Measurements from ENCODE around the gene GNB5.
A peak's percentile ranks its signal among the peaks of the same experiment; 100 is the strongest.
"Not testable (repeated sequence)": the region's sequence is repeated elsewhere in the genome, so short reads cannot be mapped to it uniquely, and the experiment has no call there.

The GNB5 gene

DNA sequence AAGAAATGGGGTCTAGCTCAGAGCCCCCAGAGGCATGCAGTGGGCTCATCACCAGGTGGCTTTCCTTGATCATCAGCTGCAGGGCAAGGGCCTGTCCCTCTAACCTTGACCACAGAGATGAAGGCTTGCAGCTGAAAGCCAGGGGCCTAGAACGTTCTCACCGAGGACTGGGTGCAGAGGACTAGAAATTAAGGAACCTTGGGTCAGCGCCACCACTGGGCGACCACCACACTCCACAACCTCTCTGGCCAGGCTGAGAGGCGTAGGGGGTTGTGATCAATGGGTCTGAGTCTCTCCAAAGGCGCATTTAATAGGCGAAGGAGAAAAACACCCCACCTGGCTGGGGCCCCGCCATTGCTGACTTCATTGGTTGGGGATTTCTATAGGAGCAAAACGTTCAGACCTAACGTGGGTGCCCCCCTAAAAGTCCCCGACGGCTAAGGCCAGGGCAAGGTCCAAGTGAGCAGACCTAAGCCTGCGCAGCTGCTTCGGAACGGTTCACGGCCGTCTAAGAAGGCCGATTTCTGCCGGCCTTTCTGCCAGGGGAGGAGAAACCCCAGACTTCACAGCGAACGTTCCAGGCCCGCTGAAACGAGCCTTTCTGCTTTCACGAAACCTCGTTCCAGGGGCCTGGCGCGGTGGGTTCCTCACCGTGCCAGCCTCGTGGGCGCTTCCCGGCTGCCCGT, 79.5 kb downstream of the GNB5 start:
- no peak for DNase-seq

DNA sequence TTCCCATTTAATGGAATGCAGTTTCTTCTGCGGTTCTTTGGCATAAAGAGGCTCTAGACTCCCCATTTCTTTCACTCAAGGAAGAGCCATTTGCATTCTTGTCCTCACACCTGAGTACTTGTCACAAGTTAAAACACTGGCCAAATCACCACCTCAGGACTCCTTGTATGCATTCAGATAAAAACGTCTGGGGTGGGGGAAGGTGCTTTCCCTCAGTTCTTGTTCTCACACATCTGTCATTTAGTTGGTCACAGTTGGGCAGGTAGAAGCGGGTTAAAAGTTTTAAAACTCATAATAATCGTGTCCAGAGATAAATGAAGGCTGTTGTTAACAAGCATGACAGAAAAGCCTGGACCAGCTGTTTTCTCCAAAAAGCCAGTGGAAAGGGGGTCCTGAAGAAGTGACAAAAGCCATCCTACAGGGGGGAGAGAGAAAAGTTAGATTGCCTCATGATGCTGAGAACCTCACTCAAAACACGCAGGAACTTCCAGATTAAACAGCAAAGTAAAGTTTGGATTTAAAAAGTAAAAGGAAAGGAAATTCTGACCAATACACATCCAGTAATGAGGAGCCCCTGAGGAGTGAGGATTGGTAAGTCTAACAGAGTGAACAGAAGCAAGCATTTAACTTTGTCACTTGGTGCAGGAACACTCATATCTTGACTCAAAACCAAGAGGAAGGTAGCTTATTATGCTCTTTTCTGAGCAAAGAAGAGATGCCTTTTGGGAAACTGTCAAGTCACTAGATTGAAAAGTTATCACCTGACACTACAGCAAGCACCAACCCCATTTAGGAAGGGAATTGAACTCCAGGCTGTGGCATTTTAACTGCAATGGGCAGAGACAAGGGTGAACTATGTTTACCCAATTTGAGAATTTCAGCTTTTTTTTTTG, 81.4 kb downstream of the GNB5 start:
- DNase-seq = no peak

DNA sequence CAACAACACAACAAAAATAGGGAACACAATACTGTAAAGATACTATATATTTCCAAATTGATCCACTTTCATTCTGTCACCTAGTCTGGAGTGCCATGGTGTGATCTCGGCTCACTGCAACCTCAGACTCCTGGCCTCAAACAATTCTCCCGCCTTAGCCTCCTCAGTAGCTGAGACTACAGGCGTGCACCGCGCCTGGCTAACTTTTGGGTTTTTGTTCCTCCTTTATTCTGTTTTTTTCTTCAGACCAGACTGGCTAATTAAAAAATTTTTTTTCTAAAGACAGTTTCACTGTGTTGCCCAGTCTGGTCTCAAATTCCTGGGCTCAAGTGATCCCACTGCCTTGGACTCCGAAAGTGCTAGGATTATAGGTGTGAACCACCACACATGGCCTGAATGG, 84.0 kb downstream of the GNB5 start:
- no peak for DNase-seq

DNA sequence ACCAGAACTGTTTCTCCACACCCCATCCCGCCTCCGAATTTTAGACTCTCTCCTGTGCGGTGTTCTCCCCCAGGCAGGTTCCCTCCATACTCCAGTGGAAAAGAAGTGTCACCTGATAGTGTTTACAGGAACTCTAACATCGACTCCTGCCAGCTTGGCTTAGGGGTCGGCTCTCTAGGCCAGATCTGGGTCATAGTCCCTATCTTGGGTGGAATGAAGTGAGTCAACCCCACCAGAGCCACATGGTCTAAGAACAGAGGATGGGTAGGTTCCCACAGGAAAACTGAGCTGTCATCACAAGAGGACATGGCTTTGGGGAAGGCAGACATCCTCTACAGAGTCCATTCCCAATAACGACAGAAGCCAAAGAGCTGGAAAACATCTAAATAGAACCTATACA, 84.6 kb downstream of the GNB5 start:
- DNase-seq = no peak

DNA sequence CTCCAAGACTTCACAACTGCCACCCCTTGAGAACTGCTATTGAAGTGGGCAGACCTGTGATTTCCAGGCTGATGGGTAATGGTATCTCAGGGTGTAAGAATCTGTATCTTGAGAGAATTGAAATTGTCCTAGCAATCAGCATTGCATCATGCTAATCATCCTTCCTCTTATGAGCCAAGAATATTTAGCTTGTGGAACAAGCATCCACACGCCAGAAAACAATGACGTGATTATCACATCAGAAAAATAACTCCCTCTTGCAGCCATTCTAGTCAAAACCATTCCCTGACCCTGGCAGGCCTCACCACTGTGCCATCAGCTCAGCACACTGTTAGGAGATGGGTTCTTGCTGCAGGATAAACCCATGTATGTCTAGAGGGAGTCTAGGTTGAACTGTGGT, 85.3 kb downstream of the GNB5 start:
- no peak for DNase-seq

DNA sequence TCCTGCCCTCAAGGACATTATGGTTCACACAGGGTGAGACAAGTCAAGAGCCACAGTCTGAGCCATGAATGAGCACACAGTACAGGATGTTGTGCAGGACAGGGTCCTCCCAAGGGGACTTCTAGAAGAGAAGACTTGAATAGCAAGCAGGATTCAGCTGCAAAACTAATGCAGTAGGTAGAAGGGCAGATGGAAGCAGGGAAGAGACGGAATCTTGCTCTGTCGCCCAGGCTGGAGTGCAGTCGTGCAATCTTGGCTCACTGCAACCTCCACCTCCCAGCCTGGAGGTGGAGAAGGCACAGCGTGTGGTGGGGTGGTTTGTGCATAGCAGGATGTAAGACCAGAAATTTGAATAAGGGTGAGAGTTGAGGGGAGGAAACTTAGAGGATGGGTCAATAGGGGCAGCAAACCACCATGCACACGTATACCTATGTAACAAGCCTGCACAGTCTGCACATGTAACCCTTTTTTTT, 86.6 kb downstream of the GNB5 start:
- no peak for DNase-seq

DNA sequence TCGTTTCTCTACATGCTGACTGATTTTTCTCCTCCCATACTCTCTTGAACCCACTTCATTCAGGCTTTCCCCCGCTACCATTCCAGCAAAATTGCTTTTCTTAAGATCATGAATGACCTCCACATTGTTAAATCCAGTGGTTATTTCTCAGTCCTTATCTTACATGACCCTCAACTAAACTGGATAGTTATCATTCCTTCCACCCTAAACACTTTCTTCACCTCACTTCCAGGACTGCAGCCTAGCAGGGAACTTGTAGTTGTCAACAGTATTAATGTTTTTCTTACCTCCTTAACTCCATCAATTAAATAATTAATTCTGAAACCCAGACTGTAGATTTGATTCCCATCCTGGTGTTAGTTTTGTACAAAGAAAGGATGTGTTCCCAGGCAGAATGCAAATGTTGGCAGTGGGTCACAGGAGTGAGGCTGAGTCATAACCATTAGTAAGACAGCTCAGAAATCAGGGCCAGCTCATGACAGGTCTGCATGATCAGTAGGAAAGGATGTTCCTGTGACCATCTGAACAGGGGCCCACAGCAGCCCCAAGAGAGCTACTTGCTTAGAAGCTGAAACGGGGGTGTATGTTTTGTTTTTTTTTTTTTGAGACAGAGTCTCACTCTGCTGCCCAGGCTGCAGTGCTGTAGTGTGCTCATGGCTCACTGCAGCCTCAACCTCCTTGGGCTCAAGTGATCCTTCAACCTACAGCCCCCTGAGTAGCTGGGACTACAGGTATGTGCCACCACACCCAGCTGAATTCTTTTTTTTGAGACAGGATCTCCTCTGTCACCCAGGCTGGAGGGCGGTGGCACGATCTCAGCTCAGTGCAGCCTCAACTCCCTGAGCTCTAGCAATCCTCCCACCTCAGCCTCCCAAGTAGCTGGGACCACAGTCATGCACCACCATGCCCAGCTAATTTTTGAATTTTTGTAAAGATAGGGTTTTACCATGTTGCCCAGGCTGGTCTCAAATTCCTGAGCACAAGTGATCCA, 87.7 kb downstream of the GNB5 start:
- DNase-seq = peak in 1 of 2 experiments; percentile 18

DNA sequence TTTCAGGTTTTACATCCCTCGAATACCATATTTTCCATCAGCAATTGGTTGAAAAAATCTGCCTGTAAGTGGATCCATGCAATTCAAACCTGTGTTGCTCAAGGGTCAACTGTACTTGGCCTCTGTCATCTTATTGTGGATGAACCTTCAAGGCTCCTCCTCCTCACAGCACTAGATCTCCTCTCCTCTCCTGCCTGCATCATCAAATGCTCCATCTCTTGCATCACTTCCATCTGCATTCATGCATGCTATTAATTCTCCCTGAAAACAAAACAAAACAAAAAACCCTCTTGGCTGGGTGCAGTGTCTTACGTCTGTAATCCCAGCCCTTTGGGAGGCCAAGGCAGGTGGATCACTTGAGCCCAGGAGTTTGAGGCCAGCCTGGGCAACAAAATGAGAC, 88.7 kb downstream of the GNB5 start:
- DNase-seq = no peak

DNA sequence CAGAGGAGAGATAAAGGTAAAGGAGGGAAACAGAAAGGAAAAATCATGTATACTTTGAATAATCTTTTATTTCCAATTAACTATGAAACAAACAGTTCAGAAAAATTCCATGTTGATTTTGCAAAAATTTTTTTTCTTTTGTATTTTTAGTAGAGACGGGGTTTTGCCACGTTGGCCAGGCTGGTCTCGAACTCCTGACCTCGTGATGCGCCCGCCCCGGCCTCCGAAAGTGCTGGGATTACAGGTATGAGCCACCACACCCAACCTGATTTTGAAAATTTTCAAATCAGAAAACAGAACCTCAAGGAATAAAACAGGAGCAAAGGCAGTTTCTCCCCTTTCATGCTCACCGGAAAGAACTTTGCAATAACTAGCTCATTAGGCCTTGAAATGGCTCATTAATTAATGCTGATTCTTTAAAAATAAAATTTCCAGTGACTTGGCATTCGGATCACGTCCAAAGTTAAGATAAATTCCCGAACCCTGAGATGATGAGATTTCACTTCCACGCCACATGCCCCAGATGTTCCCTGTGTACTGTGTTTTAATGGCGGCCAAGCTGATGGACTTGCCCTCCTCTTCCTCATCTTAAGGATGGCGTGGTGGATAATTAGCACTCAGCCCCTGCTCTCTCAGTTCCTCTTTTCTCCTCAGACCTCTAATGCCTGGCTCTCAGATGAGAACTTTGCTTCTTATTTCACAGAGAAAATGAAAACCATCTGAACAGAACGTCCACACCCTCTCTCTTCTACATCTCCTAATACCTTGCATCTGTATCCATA, 89.5 kb downstream of the GNB5 start:
- no peak for DNase-seq

DNA sequence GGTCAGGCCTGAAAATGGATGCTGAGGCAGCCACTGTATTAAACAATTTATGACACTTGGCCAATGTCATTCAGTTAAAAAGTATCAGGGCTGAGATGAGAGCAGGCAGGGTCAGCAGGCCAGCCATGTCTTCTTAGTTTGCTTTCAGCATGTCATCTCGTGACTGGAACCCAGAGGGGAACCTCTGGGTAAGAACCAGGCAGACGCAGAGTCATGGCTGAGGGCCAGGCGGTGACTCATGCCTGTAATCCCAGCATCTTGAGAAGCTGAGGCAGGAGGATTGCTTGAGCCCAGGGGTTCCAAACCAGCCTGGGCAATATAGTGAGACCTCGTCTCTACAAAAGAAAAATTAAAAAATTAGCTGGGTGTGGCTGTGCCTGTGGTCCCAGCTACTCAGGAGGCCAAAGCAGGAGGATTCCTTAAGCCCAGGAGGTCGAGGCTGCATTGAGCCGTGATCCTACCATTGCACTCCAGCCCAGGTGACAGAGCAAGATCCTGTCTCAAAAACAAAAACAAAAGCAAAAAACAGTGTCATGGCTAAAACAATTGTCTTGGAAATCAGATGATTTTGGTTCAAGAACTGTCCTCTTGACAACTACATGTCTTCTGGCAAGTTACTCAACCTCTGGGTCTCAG, 90.3 kb downstream of the GNB5 start:
- peak in 1 of 2 experiments; percentile 32 for DNase-seq

DNA sequence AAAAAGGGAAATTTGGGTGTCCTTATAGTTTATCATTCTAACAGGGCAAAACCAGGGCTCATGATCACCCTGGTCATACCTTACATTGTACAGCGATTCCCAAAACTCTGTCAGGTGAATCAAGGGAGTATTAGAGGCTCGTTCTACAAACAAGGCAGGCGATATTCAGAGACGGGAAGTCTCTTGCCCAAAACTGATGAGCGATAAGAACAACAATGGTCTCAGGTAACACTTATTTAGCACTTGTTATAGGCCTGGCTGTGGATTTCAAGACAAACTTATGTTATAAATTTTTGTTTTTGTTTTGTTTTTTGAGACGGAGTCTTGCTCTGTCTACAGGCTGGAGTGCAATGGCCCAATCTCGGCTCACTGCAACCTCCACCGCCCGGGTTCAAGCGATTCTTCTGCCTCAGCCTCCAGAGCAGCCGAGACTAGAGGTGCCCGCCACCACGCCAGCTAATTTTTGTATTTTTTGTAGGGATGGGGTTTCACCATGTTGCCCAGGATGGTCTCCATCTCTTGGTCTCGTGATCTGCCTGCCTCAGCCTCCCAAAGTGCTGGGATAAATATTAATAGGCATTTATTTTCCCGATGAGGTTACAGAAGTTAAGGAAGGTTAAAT, 91.4 kb downstream of the GNB5 start:
- DNase-seq = no peak

DNA sequence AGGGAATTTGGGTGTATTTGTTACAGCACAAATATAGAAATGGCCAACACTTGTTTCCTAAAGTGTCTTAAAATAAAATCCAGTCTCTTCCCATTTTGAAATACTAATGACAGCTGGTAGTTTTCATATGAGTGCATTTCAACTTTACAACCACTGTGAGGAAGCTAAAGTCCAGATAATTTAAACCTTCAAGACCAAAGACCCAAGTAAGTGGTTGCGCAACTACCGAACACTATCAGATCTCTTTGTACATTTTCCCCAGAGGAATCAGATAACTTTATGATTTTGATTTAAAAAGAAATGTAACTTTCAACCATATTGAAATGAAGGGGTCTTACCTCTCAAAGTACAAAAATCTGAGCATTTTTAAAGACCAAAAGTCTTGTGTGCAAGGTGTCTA, 92.9 kb downstream of the GNB5 start:
- DNase-seq = no peak

DNA sequence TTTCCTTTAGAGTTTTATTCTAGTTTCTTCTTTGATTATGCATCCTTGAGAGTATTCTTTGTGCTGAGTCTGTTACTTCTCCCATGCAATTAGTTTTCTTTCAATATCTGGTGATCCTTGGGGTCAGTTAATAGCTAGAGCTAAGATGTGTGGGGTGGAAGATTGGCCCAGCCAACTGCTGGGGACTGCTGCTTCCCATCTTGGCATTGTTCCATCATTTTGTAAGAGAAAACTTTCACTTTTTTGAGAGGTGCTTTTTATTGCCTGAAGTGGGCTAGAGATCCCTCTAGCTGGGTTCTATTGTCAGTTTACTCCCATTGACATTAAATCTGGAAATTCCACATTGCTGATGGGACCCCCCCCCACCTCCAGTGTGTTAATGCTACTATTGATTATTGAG, 94.0 kb downstream of the GNB5 start:
- no peak for DNase-seq

DNA sequence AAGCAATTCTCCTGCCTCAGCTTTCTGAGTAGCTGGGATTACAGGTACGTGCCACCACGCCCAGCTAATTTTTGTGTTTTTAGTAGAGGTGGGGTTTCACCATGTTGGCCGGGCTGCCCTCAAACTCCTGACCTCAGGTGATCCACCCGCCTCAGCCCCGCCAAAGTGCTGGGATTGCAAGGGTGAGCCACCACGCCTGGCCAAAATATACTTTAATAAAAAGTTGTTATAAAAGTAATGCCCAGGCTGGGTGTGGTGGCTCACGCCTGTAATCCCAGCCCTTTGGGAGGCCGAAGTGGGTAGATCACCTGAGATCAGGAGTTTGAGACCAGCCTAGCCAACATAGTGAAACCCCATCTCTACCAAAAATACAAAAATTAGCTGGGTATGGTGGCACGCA, 94.7 kb downstream of the GNB5 start:
- not testable (repeated sequence) for DNase-seq

DNA sequence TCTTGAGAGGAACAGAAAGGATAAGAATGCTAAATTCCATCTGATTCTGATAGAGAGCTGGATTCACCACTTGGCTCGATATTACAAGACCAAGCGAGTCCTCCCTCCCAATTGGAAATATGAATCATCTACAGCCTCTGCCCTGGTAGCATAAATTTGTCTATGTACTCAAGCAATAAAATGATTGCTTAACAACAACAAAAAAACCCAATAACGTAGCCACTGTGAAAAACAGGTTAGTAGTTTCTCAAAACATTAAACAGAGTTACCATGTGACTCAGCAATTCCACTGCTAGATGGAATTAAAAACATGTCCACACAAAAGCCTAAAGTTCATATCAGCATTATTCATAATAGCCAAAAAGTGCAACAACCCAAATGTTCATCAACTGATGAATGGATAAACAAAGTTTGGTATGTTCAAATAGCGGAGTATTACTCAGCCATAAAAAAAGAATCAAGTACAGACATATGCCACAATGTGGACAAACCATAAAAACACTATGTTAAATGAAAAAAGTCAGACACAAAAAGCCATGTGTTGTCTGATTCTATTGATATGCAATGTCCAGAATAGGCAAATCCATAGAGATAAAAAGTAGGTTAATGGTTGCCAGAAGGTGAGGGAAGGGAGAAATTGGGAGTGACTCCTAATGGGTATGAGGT, 95.5 kb downstream of the GNB5 start:
- no peak for DNase-seq

DNA sequence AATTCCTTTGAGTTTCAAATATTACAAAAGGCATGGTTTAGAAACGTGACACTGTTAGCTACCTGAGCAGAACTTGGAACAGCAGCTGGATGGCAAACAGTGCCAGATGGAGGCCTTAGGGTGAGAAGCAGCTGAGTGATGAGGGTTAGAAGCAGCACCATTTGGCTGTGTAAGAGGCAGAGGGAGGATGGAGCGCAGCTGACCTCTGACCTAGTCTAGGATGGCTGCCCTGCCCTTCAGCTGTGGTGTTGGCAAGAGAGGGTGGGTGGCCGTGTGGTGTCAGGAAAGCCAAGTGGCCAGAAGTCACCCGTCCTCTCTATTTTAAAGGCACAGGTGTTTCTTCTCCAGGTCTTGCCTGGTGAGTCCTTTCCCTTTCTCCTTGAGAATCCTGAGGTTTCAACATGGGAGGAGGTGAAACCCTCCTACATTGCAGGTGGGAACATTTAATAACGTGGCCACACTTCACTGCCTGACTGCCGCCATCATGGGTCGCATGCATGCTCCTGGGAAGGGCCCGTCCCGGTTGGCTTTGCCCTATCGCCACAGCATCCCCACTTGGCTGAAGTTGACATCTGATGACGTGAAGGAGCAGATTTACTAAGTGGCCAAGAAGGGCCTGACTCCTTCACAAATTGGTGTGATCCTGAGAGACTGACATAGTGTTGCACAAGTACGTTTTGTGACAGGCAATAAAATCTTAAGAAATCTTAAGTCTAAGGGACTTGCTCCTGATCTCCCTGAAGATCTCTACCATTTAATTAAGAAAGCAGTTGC, 96.2 kb downstream of the GNB5 start:
- DNase-seq = no peak

DNA sequence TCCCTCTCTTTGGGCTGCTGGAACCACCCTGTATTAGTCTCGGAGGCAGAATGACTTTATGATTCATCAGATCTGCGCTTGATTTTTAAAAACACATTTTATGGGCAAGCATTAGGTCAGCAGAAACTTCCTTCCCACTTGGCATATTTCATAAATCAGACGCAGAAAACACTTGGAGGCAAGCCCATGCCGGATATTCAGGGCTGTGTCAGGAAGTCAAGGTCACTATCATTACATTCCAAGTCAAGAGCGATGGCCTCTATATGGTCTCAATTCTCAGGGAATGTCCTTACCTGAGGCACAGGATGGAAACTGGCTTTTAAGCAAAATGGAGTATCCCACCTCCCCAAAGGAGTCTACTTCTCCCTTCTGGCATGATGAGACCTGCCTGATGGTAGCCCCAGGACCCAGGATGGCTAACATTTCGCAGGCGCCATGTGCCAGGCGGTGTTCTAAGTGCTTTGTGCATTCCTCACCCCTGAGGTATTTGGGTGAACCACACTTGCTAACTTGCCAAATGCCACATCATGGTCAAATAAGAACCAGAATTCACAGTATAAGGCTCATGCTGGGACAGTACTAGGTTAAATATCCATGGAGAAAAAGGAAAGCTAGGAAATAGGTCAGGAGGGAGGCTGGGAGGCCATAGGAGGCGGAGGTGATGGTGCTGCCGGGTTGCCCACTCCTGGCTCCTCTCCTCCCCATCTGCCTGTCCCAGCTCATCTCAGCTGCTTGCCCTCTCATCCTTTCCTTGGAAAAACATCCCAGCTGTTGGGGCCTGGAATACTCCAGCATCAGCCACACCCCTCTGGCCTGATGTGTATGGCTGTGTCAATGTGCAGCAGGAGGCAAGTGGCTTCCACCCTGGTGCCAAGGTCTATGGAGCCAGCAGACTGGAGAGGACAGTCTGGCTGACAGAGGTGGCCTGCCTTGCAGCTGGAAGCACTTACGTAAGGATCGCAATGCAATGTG, 97.4 kb downstream of the GNB5 start:
- DNase-seq = no peak

DNA sequence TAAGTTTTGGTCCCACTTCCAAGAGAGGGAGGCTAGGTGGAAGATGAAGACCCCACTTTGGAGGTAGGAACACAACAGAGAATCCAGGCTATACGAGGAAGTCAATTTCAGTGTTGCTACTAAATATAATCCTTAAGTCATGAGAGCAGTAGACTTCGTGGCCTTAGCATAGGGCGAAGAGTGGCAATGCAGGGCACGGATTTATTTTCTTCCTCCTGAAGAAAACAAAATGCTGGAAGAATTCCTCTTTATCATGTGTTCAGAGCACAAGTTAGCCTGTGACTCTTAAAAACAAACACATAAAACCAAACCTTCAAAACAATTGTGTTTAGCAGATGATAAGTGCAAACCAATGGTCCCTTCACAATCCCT, 98.0 kb downstream of the GNB5 start:
- no peak for DNase-seq

DNA sequence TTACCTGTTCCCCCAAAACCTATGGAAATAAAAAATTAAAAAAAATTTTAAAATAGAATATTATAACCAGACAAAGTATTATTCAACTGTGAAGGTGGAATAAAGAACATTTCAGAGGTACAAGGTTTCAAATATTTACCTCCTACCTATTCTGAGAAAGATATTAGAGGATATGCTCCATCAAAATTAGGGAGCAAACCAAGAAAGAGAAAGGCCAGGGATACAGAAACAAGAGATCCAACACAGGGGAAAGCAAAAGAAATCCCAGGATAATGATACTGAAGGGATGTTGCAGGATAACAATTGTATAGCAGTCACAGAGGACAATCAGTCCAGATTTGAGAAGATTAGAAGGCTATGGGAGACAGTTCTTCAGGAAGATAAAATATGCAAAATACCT, 101.0 kb downstream of the GNB5 start:
- no peak for DNase-seq

Measured in activated CD4-positive, alpha-beta T cell treated with anti-CD3 and anti-CD28 coated beads, Interleukin-2, amount 50 U/mL, for 48 hours (primary cell).